ENCODE measurements around the gene CHD1L.
"Not testable (repeated sequence)": the region's sequence is repeated elsewhere in the genome, so short reads cannot be mapped to it uniquely, and the experiment has no call there.

CHD1L gene

GRCh38 chr1:147218606-147219005 is 23.9 kb upstream of the CHD1L start:
- Histone ChIP-seq H3K27ac (no peak overlapping the region), H3K4me1 (peaks cover 8 to 18% (median 16%) of the 10 kb centered on the region in 10 experiments), H3K4me3 (no peak overlapping the region), H3K9ac (no peak overlapping the region), H3K27me3 (no peaks in the 10 kb centered on the region), H3K36me3 (no peaks in the 10 kb centered on the region), H3K4me2 (no peak overlapping the region), H3K9me3 (replicated peaks in 1 of 11) (no peaks in the 10 kb centered on the region), H4K20me1 (no peaks in the 10 kb centered on the region)
- no peak for TF ChIP-seq Cebpa-rat (IDR thresholded peaks at IDR 0.05)

DNA sequence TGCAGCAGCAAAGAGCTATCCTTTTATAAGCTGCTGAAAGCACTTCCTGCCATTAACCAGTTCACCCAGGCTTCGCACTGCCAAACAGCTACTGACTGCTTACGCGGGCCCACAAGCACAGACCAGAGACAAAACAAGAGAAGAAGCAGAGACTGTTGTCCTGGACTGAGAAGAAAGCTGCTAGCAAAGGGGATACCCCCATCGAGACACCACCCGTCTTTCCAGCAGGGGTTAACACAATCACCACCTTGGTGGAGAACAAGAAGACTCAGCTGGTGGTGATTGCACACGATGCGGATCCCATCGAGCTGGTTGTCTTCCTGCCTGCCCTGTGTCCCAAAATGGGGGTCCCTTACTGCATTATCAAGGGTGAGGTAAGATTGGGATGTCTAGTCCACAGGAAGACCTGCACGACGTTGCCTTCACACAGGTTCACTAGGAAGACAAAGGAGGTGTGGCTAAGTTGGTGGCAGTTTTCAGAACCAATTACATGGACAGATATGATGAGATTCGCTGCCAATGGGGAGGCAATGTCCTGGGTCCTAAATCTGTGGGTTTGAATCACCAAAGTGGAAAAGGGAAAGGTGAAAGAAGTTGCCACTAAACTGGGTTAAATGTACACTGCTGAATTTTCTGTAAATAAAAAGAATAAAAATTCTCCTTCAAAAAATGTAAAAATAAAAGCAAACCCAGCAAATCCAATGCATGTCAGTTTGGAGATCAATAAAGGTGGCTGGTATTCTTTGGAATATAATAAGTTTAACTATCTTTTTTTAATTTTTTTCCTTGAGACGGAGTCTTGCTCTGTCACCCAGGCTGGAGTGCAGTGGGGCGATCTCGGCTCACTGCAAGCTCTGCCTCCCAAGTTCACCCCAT is 18.5 kb upstream of the CHD1L start:
- no peak for TF ChIP-seq Cebpa-rat (IDR thresholded peaks at IDR 0.05)
- H3K4me3 ChIP-seq, result no peak overlapping the region
- peak overlapping the region in 2 of 11 experiments; percentile 65 to 71; a peak in 4 of 22 replicates for H3K4me2 ChIP-seq

DNA sequence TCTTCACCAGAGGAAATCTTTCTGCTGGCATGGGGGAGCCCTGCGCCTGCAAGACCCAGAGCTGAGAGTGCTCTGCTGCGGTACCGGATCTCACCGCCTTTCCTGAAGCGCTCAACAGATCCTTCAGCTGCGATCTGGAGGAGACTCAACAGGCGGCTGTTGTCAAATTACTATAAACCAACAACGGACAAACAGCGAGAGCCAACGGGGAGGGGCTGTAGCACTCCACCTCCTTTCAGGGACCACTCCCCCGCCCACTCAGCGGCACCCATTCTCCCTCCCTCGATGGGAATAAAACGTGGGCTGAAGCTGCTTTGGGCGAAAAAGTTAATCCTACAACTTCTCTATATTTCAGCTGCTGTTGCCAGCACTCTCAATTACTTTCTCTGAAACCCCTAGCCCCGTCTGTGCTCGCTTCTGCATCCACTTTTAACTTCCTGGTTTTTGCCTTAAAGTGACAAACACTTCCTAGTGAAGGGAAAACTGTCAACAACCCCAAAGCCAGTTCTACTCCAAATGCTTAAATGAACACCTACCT is 17.2 kb upstream of the CHD1L start, which contains the start of gene FMO5:
FMO5 (minus strand) TSS at position 147 of the 538 bp plus-strand sequence. CDS start 310 bp downstream, outside the sequence.
- Histone ChIP-seq H3K9ac (peak within 1 kb of the TSS; percentile 65 to 87 (median 79)), H3K9me3 (replicated peaks in 1 of 11) (no peaks in the 10 kb centered on the region), H3K4me2 (peak within 1 kb of the TSS; percentile 61 to 84 (median 77)), H4K20me1 (no peaks in the 10 kb centered on the region), H3K4me1 (peaks cover 7 to 19% (median 10%) of the 10 kb centered on the region in 10 experiments; a peak in 18 of 20 replicates), H3K36me3 (no peaks in the 10 kb centered on the region), H3K27ac (peak within 1 kb of the TSS; percentile 5 to 88 (median 76)), H3K4me3 (peak within 1 kb of the TSS; percentile 56 to 76 (median 65)), H3K27me3 (no peaks in the 10 kb centered on the region)
- TF ChIP-seq Cebpa-rat (IDR thresholded peaks at IDR 0.05), result no peak

More for the DNA sequence above, 18.5 kb upstream of the CHD1L start:
- Histone ChIP-seq H3K27me3 (no peaks in the 10 kb centered on the region), H3K9ac (no peak overlapping the region), H3K27ac (no peak overlapping the region), H3K9me3 (replicated peaks in 1 of 11) (no peaks in the 10 kb centered on the region), H4K20me1 (no peaks in the 10 kb centered on the region), H3K4me1 (peaks cover 7 to 19% (median 10%) of the 10 kb centered on the region in 10 experiments; a peak in 18 of 20 replicates), H3K36me3 (no peaks in the 10 kb centered on the region)

DNA sequence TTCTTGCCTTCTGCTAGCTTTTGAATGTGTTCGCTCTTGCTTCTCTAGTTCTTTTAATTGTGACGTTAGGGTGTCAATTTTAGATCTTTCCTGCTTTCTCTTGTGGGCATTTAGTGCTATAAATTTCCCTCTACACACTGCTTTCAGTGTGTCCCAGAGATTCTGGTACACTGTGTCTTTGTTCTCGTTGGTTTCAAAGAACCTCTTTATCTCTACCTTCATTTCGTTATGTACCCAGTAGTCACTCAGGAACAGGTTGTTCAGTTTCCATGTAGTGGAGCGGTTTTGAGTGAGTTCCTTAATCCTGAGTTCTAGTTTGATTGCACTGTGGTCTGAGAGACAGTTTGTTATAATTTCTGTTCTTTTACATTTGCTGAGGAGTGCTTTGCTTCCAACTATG is 11.5 kb upstream of the CHD1L start:
- H3K9ac ChIP-seq, H3K4me2 ChIP-seq, H3K36me3 ChIP-seq, H4K20me1 ChIP-seq, H3K4me3 ChIP-seq, H3K4me1 ChIP-seq, H3K27ac ChIP-seq, H3K27me3 ChIP-seq: not testable (repeated sequence)
- peaks cover 24 to 33% (median 31%) of the 10 kb centered on the region in 11 experiments for H3K9me3 ChIP-seq (replicated peaks in 1 of 11)

- H3K4me3 ChIP-seq, H3K27me3 ChIP-seq, H3K27ac ChIP-seq, H3K4me1 ChIP-seq, H3K9ac ChIP-seq, H4K20me1 ChIP-seq, H3K4me2 ChIP-seq: not testable (repeated sequence)
- Histone ChIP-seq H3K36me3 (peaks cover 0 to 11% (median 0%) of the 10 kb centered on the region in 11 experiments; a peak in 3 of 22 replicates), H3K9me3 (replicated peaks in 1 of 11) (peaks cover 39 to 50% (median 48%) of the 10 kb centered on the region in 11 experiments)
Measured at GRCh38 chr1:147233903-147234302, 8.6 kb upstream of the CHD1L start.

DNA sequence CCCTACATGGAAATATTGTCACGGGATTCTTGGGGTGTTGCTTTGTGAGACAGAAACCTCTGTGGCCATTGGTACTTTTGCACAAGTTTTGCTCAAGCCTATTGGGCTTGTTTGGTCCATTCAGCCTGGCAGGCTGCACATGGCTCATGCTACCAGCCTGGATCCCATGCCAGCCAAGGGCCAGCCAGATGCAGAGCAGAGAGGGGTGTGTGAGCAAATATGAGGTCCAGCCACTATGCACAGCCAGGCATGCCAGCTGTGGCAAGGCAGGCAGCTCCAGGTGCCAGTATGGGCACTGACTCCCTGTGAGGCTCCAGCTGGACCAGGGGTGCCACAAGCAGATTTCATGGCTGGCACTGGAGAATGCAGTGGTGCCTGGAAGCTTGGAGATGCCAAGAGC is 6.7 kb upstream of the CHD1L start:
- H3K4me1 ChIP-seq, result no peaks in the 10 kb centered on the region
- H3K4me2 ChIP-seq, result no peak overlapping the region
- H3K9ac ChIP-seq, result no peak overlapping the region
- H3K27ac ChIP-seq, result no peak overlapping the region
- no peaks in the 10 kb centered on the region; a peak in 1 of 22 replicates for H3K27me3 ChIP-seq
- H4K20me1 ChIP-seq, result no peaks in the 10 kb centered on the region
- TF ChIP-seq Cebpa-rat (IDR thresholded peaks at IDR 0.05), result no peak
- H3K36me3 ChIP-seq, result peaks cover 0 to 11% (median 0%) of the 10 kb centered on the region in 11 experiments; a peak in 3 of 22 replicates
- H3K4me3 ChIP-seq, result no peak overlapping the region; a peak in 1 of 20 replicates
- peaks cover 39 to 50% (median 48%) of the 10 kb centered on the region in 11 experiments for H3K9me3 ChIP-seq (replicated peaks in 1 of 11)

DNA sequence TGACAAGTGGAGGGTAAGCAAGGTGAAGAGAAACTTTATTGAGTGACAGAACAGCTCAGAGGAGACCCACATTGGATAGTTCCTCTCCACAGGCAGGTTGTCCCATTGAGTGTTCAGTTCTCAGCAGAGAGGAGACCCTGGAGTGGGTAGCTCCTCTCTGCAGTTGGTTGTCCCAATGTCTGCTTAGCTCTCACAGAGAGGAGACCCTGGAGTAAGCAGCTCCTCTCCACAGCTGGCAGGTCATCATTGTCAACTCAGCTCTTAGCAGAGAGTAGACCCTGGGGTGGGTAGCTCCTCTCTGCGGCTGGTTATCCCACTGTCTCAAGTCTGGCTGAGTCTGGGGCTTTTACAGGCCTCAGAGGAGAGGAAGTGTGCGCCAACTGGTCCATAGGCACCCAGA is 6.0 kb upstream of the CHD1L start:
- no peaks in the 10 kb centered on the region for H4K20me1 ChIP-seq
- peaks cover 0 to under 1% (median 0%) of the 10 kb centered on the region in 10 experiments; a peak in 1 of 20 replicates for H3K4me1 ChIP-seq
- no peak for TF ChIP-seq Cebpa-rat (IDR thresholded peaks at IDR 0.05)
- no peak overlapping the region for H3K9ac ChIP-seq
- peaks cover 0 to 11% (median 0%) of the 10 kb centered on the region in 11 experiments; a peak in 3 of 22 replicates for H3K36me3 ChIP-seq
- no peak overlapping the region for H3K4me2 ChIP-seq
- H3K9me3 ChIP-seq (replicated peaks in 1 of 11), result peaks cover 39 to 49% (median 46%) of the 10 kb centered on the region in 11 experiments
- H3K27me3 ChIP-seq, result no peaks in the 10 kb centered on the region; a peak in 1 of 22 replicates
- no peak overlapping the region for H3K4me3 ChIP-seq
- H3K27ac ChIP-seq, result no peak overlapping the region

DNA sequence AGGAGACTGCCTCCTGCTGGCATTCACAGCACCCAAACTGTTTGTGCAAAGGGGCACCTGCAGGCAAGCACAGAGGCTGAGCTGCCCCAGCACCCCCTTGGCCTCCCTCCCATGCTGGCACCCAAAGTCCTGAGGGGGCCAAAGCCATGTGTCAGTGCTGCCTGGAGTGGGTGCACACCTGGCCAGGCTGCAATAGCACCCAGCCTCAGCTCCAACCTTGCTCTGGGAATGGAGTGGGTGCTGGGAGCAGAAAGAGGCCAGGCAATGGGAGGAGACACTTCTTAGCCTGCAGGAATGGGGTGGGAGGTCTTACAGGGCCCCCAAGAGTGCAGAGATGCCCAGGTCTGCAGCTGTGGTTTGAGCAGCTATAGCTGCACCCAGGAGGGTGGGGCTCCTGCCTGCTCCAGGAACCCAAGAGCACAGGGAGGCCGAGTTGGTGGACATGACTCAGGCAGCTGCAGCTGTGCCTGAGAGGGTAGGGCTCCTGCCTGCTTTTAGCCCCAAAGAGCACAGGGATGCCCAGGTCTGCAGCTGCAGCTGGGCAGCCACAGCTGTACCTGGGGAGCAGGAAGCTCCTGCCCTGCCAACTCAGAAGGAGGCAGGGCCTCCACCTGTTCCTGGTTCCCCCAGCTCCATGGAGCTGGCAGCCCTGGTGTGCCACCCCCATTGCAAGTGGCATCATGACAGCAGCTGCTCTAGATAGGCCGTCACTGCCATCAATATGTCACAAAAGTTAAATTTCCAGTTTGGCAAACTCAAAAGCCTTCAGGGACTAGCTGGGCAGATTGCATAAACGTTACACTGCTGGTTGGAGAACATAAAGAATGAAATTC is 5.3 kb upstream of the CHD1L start:
- Histone ChIP-seq H3K4me2 (no peak overlapping the region), H3K9me3 (replicated peaks in 1 of 11) (peaks cover 31 to 42% (median 39%) of the 10 kb centered on the region in 11 experiments), H3K36me3 (peaks cover 0 to 11% (median 0%) of the 10 kb centered on the region in 11 experiments; a peak in 3 of 22 replicates), H4K20me1 (no peaks in the 10 kb centered on the region), H3K9ac (no peak overlapping the region), H3K4me1 (peaks cover 4 to 8% (median 6%) of the 10 kb centered on the region in 10 experiments; a peak in 18 of 20 replicates), H3K4me3 (no peak overlapping the region), H3K27me3 (no peaks in the 10 kb centered on the region; a peak in 1 of 22 replicates), H3K27ac (no peak overlapping the region)
- no peak for TF ChIP-seq Cebpa-rat (IDR thresholded peaks at IDR 0.05)
